Measurements from ENCODE around the gene ARHGEF4. TPM values are rescaled to one million over a fixed set of nuclear protein-coding genes. Genes with fewer than 3 reads are reported as not detected.
A peak's percentile ranks its signal among the peaks of the same experiment; 100 is the strongest.

Gene ARHGEF4
- polyA plus RNA-seq, 3 donors, result 0.05 TPM; not detected in 2

DNA sequence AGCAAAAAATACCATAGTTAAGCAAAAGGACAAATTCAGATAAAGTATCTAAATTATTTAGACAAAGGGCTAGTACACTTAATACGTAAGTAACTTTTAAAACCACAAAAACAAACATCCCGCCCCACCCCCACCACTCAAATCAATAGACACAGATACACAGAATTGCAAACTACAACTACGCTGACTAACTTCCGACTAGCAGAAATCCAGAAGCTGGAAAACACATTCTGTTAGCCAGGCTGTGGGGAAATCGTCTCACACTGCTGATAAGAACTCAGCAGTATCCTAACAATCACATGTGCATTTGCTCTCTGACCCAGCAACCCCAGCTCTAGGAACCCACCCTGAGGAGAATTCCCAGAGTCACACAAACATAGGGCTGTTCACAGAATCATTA is 240.0 kb downstream of the ARHGEF4 start:
- no peak overlapping the region for H3K4me3 Mint-ChIP-seq
- H3K79me2 ChIP-seq (ENCODE audit: insufficient read depth, low read length), result peaks cover 90% of the 10 kb centered on the region
- H3K4me3 ChIP-seq (replicated peaks in 1 of 3; ENCODE audit: low read depth in 2 of 3, low read length in 3 of 3), result no peak overlapping the region
- no peak overlapping the region for H3K27ac ChIP-seq (ENCODE audit: low read depth in 1 of 2, low read length in 2 of 2)
- peaks cover 96% of the 10 kb centered on the region for H4K20me1 ChIP-seq (ENCODE audit: insufficient read depth, low read length)
- intact Hi-C loops (cut with micrococcal nuclease), result no loop called here
- peaks cover 83 to 98% of the 10 kb centered on the region in 2 donors for H3K36me3 ChIP-seq (replicated peaks in 1 of 2; ENCODE audit: control insufficient read depth in 1 of 2, insufficient read depth in 2 of 2, low read length in 2 of 2)
- no peaks in the 10 kb centered on the region for H3K27me3 Mint-ChIP-seq (ENCODE audit: low read depth in 3 of 3)
- peaks cover 81 to 98% of the 10 kb centered on the region in 2 donors for H3K36me3 Mint-ChIP-seq
- no peaks in the 10 kb centered on the region for H3K9me3 ChIP-seq (replicated peaks in 1 of 2; ENCODE audit: control insufficient read depth in 1 of 2, insufficient read depth in 1 of 2, low read length in 2 of 2)
- H3K9me3 Mint-ChIP-seq, result peaks cover 0 to 2% (median 0%) of the 10 kb centered on the region in 7 donors
- TF ChIP-seq CTCF (IDR thresholded peaks at IDR 0.05), result no peak
- no peaks in the 10 kb centered on the region for H3K4me1 Mint-ChIP-seq
- no peak overlapping the region for H2AFZ ChIP-seq (ENCODE audit: insufficient read depth, low read depth, low read length, poor library complexity, severe bottlenecking)
- WGBS (ENCODE audit: insufficient coverage), result 100% methylated on average over 4 of the region's 5 CpGs
- no peaks in the 10 kb centered on the region for H3K4me1 ChIP-seq (ENCODE audit: control insufficient read depth in 1 of 2, insufficient read depth in 2 of 2, low read length in 2 of 2)
- H3K27me3 ChIP-seq (ENCODE audit: control insufficient read depth in 2 of 2, insufficient read depth in 2 of 2, low read length in 2 of 2), result no peaks in the 10 kb centered on the region
- no peak overlapping the region for H3K9ac ChIP-seq (ENCODE audit: insufficient read depth, low read length, poor library complexity, severe bottlenecking)
- H3K4me2 ChIP-seq (replicated peaks; ENCODE audit: extremely low read depth, low read length, poor library complexity, severe bottlenecking), result no peak overlapping the region
- no peak for DNase-seq
- peak overlapping the region in 1 of 7 donors; percentile 36 for H3K27ac Mint-ChIP-seq

GRCh38 chr2:131077182-131077846 is 240.6 kb downstream of the ARHGEF4 start:
- Histone ChIP-seq H3K4me3 (replicated peaks in 1 of 3; ENCODE audit: low read depth in 2 of 3, low read length in 3 of 3) (no peak overlapping the region), H3K9ac (ENCODE audit: insufficient read depth, low read length, poor library complexity, severe bottlenecking) (no peak overlapping the region), H3K79me2 (ENCODE audit: insufficient read depth, low read length) (peaks cover 92% of the 10 kb centered on the region), H3K4me1 (ENCODE audit: control insufficient read depth in 1 of 2, insufficient read depth in 2 of 2, low read length in 2 of 2) (no peaks in the 10 kb centered on the region), H3K9me3 (replicated peaks in 1 of 2; ENCODE audit: control insufficient read depth in 1 of 2, insufficient read depth in 1 of 2, low read length in 2 of 2) (no peaks in the 10 kb centered on the region), H4K20me1 (ENCODE audit: insufficient read depth, low read length) (peaks cover 97% of the 10 kb centered on the region), H3K4me2 (replicated peaks; ENCODE audit: extremely low read depth, low read length, poor library complexity, severe bottlenecking) (no peak overlapping the region), H3K36me3 (replicated peaks in 1 of 2; ENCODE audit: control insufficient read depth in 1 of 2, insufficient read depth in 2 of 2, low read length in 2 of 2) (peaks cover 84 to 98% of the 10 kb centered on the region in 2 donors), H2AFZ (ENCODE audit: insufficient read depth, low read depth, low read length, poor library complexity, severe bottlenecking) (no peak overlapping the region), H3K27ac (ENCODE audit: low read depth in 1 of 2, low read length in 2 of 2) (no peak overlapping the region), H3K27me3 (ENCODE audit: control insufficient read depth in 2 of 2, insufficient read depth in 2 of 2, low read length in 2 of 2) (no peaks in the 10 kb centered on the region)
- Mint-ChIP-seq H3K27me3 (ENCODE audit: low read depth in 3 of 3) (no peaks in the 10 kb centered on the region), H3K4me1 (no peaks in the 10 kb centered on the region), H3K9me3 (peaks cover 0 to 2% (median 0%) of the 10 kb centered on the region in 7 donors), H3K4me3 (no peak overlapping the region), H3K27ac (peak overlapping the region in 2 of 7 donors; percentile 22 to 25), H3K36me3 (peaks cover 82 to 99% of the 10 kb centered on the region in 2 donors)
- no peak for DNase-seq
- intact Hi-C loops (cut with micrococcal nuclease), result no loop called here
- TF ChIP-seq CTCF (IDR thresholded peaks at IDR 0.05), result no peak
- WGBS (ENCODE audit: insufficient coverage), result 96% methylated on average over 7 of the region's 11 CpGs

Measured in CD14-positive monocyte (primary cell).